ENCODE data around the gene KCND2.

DNA sequence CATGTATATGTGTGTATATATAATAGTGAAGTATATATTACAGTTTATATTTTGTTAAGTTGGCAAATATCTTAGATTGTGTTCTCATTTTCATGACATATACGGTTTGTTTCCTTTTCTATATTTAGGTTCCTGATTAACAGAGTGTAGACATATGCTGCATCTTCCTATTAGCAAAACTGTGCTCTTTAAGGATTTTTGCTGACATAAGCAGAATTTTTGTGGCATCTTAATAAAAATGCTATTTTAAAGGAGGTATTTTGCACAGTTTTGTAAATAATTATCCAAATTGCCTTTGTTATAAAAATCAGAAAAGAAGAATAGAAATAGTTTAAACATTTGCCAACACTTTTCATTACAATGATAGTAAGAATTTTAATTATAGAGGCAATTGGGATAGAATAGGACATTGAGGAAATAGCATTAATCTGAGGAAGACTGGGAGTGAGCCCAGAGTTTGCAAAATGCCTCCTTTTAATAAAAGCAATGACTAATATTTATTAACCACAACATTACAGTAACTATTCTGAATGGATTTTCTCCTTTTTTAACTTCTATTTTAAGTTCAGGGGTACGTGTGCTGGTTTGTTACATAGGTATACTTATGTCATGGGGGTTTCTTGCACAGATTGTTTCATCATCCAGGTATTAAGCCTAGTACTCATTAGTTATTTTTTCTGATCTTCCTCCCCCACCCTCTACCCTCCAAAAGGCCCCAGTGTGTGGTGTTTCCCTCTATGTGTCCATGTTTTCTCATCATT is 38.2 kb downstream of the KCND2 start:
- TF ChIP-seq, protein P1, sequence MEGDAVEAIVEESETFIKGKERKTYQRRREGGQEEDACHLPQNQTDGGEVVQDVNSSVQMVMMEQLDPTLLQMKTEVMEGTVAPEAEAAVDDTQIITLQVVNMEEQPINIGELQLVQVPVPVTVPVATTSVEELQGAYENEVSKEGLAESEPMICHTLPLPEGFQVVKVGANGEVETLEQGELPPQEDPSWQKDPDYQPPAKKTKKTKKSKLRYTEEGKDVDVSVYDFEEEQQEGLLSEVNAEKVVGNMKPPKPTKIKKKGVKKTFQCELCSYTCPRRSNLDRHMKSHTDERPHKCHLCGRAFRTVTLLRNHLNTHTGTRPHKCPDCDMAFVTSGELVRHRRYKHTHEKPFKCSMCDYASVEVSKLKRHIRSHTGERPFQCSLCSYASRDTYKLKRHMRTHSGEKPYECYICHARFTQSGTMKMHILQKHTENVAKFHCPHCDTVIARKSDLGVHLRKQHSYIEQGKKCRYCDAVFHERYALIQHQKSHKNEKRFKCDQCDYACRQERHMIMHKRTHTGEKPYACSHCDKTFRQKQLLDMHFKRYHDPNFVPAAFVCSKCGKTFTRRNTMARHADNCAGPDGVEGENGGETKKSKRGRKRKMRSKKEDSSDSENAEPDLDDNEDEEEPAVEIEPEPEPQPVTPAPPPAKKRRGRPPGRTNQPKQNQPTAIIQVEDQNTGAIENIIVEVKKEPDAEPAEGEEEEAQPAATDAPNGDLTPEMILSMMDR (IDR thresholded peaks at IDR 0.05): no peak
- TF ChIP-seq POLR2AphosphoS5 (IDR thresholded peaks at IDR 0.05; ENCODE audit: low read depth, low read length) (no peak), SIN3A (IDR thresholded peaks at IDR 0.05; ENCODE audit: borderline replicate concordance, insufficient read depth, low read depth, low read length) (no peak)

All from Panc1 (cell line).